ENCODE measurements around the gene BTN3A1. TPM values are rescaled to one million over a fixed set of nuclear protein-coding genes. Genes with fewer than 3 reads are reported as not detected.

BTN3A1 gene
- total and polyA plus RNA-seq, 10 of the 15 experiments (the other 5 are each of a cell fraction or from before 2014, with no cell fraction given) = 5.6 to 60.1 (median 16.1) TPM

- peak overlapping the region; percentile 38 for H3K4me2 ChIP-seq (ENCODE audit: control insufficient read depth, insufficient read depth)
- no peak for DNase-seq (ENCODE audit: low read depth, low spot score)
- peaks cover 3 to 13% of the 10 kb centered on the region in 2 experiments for H3K36me3 ChIP-seq (ENCODE audit: control insufficient read depth in 2 of 2, insufficient read depth in 2 of 2, low read length in 1 of 2)
- in situ Hi-C loops (cut with MboI) (no loop called here), intact Hi-C loops (cut with micrococcal nuclease; ENCODE audit: unreplicated experiment) (no loop called here)
- H2AFZ ChIP-seq (ENCODE audit: control insufficient read depth, low read depth, low read length) = no peak overlapping the region
- no peak overlapping the region for H3K4me3 ChIP-seq
- ChIA-PET CTCF (interaction anchor here (1.4 kb wide), 2 partner anchors 21 to 33 kb away, joined by 3 read pairs; no protein-coding TSS in a partner anchor), RAD21 (ENCODE audit: unreplicated experiment) (no interaction called here), POLR2A (interaction anchor here (0.7 to 1.0 kb wide), 3 partner anchors 8 to 14 kb away, joined by 3 to 4 read pairs (median 4); no protein-coding TSS in a partner anchor), SMC1A (ENCODE audit: uncharacterized antibody, unreplicated experiment) (interaction anchor here (0.7 to 1.4 kb wide), 3 partner anchors 12 to 56 kb away, joined by 3 to 5 read pairs (median 3); no protein-coding TSS in a partner anchor)
- BruUV-seq (replicated peaks) = no TSS peak
- no peak for ATAC-seq
- no peak overlapping the region for H3K27ac ChIP-seq (ENCODE audit: control insufficient read depth, insufficient read depth)
- TF ChIP-seq TCF12 (IDR thresholded peaks at IDR 0.05; ENCODE audit: low read depth, low read length) (no peak), SP1 (IDR thresholded peaks at IDR 0.05; ENCODE audit: low read depth, low read length) (no peak), SMAD1 (IDR thresholded peaks at IDR 0.05; ENCODE audit: low read depth, partially characterized antibody) (no peak), ZNF622 (IDR thresholded peaks at IDR 0.05) (no peak)
- TF ChIP-seq, protein P1, sequence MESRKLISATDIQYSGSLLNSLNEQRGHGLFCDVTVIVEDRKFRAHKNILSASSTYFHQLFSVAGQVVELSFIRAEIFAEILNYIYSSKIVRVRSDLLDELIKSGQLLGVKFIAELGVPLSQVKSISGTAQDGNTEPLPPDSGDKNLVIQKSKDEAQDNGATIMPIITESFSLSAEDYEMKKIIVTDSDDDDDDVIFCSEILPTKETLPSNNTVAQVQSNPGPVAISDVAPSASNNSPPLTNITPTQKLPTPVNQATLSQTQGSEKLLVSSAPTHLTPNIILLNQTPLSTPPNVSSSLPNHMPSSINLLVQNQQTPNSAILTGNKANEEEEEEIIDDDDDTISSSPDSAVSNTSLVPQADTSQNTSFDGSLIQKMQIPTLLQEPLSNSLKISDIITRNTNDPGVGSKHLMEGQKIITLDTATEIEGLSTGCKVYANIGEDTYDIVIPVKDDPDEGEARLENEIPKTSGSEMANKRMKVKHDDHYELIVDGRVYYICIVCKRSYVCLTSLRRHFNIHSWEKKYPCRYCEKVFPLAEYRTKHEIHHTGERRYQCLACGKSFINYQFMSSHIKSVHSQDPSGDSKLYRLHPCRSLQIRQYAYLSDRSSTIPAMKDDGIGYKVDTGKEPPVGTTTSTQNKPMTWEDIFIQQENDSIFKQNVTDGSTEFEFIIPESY (IDR thresholded peaks at IDR 0.05) = no peak
- TF ChIP-seq, protein P2, sequence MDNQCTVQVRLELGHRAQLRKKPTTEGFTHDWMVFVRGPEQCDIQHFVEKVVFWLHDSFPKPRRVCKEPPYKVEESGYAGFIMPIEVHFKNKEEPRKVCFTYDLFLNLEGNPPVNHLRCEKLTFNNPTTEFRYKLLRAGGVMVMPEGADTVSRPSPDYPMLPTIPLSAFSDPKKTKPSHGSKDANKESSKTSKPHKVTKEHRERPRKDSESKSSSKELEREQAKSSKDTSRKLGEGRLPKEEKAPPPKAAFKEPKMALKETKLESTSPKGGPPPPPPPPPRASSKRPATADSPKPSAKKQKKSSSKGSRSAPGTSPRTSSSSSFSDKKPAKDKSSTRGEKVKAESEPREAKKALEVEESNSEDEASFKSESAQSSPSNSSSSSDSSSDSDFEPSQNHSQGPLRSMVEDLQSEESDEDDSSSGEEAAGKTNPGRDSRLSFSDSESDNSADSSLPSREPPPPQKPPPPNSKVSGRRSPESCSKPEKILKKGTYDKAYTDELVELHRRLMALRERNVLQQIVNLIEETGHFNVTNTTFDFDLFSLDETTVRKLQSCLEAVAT (IDR thresholded peaks at IDR 0.05) = no peak
- H3K79me2 ChIP-seq (ENCODE audit: control insufficient read depth, insufficient read depth, low read length) = peaks cover 29% of the 10 kb centered on the region
- H3K9me3 ChIP-seq (replicated peaks; ENCODE audit: control insufficient read depth, insufficient read depth, low read length) = no peaks in the 10 kb centered on the region
- H3K9ac ChIP-seq (ENCODE audit: control insufficient read depth, insufficient read depth, low read length) = no peak overlapping the region; the same call in 1 of the 2 replicates
- no peaks in the 10 kb centered on the region for H3K27me3 ChIP-seq (replicated peaks in 1 of 2; ENCODE audit: control insufficient read depth in 2 of 2, insufficient read depth in 2 of 2, low read length in 1 of 2)
- FAIRE-seq = no peak
- peaks cover 31% of the 10 kb centered on the region for H3K4me1 ChIP-seq (ENCODE audit: control insufficient read depth, insufficient read depth, low read length)
- H4K20me1 ChIP-seq (ENCODE audit: control insufficient read depth, insufficient read depth) = no peaks in the 10 kb centered on the region
Measured at GRCh38 chr6:26387565-26387964, 14.5 kb upstream of the BTN3A1 start.
